HG03442 (cell line): ENCODE measurements around the gene RPL36A.

ENCODE experiments used
- ATAC-seq: cut with Tn5 transposase; IDR thresholded peaks from one replicate; pipeline ENCODE4 v1.9.1; 2021; ENCODE audit warnings: mild to moderate bottlenecking, moderate library complexity; ENCODE audit not compliant: unreplicated experiment

Gene RPL36A

DNA sequence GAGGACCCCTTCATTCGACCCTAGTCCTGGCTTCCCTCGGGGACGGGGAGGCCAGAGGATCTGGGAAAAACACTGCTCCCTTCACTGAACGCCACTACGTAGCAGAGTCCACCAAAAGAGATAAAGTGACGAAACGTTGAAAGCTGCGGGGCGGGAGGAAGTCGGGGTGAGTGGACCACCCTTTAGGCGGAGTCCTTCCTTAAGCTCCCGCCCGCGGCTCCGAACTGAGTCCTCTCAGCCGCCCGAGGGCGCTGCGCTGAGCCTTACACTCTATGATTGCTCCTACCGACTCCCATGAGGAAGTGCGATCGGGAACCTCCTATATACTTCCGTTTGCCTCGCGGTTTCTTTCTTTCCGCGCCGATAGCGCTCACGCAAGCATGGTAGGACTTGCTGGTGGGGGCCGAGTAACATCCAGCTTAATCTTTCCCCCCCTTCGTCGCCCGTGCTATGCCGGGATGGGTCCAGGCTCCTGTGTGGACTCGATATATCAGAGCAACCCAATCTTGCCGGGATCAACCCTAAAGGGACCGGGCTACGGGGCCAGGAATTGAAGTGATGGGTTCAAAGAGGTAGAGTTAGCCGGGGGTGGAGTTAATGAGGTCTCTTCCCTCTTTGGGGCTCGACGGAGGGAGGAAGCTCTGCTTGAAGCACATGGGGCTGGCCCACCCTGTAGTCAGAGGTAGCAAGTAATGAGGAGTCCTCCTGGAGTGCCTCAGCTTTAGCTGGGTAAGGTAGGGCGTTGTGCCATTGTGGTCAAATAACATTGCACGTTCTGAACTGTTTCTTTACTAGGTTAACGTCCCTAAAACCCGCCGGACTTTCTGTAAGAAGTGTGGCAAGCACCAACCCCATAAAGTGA is at the start of gene RPL36A:
RPL36A (plus strand) TSS at position 348 of the 862 bp plus-strand sequence; CDS start at position 381, 33 bp downstream.
- ATAC-seq = peak; percentile 80

DNA sequence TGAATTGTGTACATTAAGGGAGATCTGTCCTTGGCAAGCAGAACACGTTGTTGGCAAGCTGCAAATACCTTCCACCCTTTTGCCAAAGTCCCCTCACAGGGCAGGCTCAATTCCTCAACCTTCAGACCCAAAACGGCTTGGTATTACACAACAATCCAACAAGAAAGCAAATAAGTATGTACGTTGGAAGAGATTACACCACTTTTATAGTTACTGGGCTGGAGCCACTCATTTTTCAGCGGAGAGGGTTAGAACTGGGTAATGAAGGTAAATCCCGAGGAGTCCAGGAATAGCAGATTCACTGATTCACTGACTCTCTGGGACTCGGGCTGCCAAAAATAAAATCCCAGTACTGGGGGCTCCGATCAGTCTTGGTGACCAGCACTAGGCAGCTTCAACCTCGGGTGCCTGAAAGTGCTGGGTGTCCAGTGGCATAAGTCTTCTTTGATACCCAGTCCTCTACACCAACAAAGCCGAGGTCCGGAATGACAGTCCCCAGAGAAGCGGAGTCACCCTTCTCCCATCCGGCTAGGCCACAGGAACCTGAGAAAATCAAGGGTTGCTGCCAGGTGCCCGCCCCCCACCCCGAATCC is 42.9 kb upstream of the RPL36A start:
- no peak for ATAC-seq

DNA sequence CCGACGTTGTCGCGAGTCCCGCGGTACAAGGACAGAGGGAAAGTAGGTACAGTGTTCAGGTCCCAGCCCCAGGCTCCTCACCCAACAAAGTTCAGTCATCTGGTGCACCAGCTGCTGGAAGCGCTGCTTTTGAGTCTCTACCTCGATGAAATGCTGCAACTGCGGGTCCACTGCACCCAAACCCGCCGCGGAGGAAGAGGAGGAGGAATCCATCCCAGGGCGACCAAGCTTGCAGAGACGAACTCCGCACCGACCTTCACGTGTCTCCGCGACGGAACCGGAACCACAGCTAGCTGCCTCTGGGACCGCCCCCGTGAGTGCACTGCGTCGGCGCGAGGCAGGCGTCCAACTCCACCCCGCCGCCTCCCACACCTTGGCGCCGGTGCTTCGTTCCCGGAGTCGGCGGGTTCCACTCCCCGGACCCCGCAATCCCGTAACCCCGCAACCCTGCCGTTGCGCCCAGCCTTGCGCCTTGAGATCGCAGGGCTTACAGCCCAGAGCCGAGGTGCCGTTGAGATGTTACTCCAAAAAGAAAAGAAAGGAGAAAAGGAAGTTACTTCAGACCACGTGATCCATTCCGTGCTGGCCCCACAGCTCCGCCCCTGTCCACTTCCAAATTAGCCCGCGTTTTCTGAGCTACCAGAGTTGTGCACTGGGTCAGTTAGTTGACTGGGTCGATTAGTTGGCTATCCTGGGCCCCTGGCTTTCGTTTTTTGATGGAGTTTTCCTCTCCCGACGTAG is 42.2 kb upstream of the RPL36A start, which contains the start of gene TIMM8A:
TIMM8A (minus strand) TSS at position 291 of the 741 bp plus-strand sequence; CDS start at position 213, 78 bp downstream.
- ATAC-seq = peak; percentile 97

GRCh38 chrX:101349193-101349562 is 41.6 kb upstream of the RPL36A start:
- ATAC-seq = no peak

DNA sequence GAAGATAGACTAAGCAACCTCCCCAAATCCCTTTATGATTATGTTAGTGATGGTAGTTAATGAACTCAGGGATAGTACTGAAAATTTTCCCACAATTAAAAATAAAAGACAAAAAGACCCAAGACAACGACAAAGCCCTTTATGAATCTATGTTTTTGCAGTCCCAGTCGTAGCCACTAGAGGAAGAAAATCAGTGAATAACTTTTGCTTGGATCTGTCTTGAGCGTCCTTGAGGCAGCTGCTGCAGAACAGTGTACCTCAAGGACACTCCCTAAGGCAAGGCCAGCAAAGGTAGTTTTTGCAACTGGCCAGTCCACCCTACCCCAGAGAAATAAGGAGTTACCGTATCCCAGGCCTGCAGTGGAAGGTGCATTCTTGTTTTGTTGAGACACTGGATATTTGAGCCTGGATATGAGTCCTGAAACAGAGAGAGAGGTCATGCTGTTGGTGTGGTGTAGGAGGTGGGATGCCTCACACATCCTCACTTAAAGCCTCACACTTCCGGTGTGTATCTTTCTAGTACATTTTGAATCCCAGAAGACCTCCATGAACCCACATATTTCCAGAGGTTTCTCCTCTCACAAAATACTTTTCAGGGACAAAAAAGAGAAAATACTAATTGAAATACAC is 33.5 kb upstream of the RPL36A start:
- ATAC-seq = no peak

DNA sequence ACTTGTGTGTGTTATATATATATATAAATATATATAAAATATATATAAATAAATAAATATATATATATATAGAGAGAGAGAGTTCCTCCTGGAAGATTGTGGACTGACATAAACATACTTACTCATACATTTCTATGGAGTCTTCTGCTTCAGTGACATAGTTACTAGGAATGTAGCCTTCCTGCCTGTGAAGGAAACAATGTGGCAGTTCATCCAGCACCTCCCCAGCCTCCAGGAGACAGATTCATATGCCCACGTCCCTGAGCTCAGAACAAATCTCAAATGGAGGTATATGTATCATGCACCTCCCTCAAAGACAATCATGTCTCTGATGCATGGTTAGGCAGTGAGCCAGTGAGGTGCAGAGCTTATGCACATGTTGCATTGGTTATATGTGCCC is 30.8 kb upstream of the RPL36A start:
- no peak for ATAC-seq

DNA sequence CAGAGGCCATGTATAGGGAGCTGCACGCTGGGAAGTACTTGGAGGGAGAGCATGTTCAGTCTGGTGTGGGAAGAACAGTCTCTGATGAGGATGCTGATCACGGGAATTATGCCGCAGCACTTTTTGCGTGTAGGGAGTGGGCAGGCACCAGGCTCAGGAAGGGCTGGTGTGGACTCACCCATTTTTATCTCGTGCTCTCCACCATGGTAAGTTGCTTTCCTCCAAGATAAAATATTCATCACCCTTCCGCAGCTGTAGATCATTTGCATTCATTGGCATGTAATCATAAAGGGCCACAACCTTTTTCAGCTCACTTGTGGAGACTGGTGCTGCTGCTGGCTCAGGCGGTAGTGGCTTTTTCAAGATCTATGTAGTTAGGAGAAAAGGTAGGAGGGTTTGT is 30.4 kb upstream of the RPL36A start:
- ATAC-seq = no peak

DNA sequence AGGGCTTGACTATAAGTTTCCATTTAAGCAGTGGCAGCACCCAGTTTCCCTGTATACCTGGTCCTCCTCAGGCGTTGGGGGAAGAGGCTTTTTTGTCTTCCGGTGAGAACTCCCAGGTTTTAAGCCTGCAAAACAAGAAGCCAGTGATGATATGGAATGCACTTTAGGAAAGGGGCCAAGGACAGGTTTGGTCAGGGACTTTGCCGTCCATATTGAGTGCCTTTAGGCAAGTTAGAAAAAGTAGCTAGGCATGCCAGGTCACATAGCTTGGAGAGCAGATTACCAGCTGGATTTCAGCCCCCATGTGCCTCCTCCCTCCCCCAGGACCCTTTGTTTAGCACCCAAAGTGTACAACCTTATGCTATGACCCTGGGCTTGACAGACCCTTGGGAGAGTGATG is 28.7 kb upstream of the RPL36A start:
- no peak for ATAC-seq

DNA sequence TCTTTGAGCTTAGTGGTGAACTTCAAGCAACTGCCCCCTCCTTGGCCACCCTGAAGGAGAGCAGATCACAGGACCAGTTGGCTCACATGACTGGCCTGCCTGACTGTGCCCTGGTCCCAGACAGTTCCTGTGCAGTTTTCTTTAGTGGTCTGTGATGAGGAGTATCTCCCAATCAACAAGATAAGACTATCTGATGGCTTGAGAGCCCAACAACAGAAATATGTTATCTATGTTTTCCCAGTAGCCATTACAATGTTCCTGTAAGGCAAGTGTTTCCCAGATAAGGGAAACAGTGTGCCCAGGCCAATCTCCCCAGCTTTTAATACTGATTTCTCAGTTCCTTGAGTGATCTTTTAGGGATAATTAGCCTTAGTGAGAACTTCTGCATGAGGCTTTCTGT is 28.1 kb upstream of the RPL36A start:
- no peak for ATAC-seq

DNA sequence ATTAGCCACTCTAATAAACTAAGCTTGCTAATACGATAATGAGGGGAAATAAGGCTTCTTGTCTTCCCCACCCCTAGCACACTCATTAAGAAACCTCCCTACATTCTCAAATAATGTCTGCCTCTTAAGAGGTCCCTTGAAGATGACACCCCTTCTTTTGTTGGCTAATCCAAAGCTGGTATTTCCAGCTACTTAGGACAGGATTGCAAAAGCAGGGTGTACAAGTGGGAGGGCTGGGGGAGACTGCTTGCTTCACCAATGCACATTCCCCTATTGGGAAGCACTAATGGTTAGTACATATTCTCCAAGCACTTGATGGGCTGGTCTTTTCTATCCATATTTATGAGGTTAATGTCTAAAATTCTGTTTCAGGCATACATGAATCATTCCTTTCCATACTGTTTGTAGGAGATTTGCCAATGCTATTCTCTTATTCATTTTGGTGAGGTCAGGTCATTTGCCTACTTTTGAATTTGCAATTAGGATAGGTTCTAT is 25.5 kb upstream of the RPL36A start:
- no peak for ATAC-seq

GRCh38 chrX:101368800-101369199 is 22.0 kb upstream of the RPL36A start:
- no peak for ATAC-seq

DNA sequence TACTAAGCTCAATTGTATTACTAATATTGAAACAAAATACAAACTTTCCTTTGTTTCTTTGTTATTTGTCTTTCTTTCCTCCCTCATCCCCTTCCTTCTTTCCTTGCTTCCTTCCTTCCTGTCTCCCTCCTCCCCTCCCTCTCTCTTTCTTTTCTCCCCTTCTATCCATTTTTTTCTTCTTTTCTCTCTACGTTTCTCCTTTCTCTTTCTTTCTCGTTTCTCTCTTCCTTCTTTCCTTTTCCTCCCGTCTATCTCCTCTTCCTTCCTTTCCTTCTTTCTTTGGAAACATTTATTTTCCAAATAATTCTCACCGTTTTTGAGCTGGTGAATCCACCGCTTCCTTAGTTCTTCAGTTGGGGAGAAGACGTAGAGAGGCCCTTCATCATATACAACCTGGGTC is 21.1 kb upstream of the RPL36A start:
- ATAC-seq = no peak

GRCh38 chrX:101370888-101371504 is 19.8 kb upstream of the RPL36A start:
- no peak for ATAC-seq

GRCh38 chrX:101377547-101377946 is 13.3 kb upstream of the RPL36A start:
- ATAC-seq = no peak

- peak; percentile 79 for ATAC-seq
Measured at GRCh38 chrX:101383679-101384205, 7.1 kb upstream of the RPL36A start.

DNA sequence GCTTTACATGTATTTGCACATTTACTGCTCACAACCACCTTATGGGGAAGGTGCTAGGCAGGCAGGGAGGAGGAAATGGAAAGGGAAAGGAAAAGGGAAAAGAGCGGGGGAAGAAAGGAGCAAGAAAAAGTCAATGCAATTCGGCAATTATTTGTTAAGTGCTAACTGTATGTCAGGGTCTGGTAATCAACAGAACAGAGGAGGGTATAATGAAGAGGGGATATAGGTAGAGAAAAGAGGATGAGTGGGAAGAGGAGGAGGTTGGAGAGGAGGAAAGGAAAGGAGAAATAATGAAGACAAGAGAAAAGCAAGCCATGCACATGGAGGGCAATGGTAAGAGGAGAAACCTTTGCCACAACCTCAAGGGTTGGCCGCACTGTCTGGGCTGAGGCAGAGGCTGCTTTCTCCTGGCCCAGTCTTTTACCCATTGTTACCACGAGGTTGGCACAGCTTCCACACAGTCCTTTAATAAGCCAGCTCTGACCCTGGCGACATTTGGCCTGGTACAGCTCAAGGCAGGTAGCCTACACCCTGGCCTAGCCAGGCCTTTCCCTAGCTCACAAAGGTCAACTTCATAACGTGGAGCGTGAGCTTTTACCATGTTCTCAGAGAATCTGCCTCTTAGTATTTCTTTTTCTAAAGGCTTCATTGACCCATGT is 5.7 kb upstream of the RPL36A start:
- ATAC-seq = no peak

DNA sequence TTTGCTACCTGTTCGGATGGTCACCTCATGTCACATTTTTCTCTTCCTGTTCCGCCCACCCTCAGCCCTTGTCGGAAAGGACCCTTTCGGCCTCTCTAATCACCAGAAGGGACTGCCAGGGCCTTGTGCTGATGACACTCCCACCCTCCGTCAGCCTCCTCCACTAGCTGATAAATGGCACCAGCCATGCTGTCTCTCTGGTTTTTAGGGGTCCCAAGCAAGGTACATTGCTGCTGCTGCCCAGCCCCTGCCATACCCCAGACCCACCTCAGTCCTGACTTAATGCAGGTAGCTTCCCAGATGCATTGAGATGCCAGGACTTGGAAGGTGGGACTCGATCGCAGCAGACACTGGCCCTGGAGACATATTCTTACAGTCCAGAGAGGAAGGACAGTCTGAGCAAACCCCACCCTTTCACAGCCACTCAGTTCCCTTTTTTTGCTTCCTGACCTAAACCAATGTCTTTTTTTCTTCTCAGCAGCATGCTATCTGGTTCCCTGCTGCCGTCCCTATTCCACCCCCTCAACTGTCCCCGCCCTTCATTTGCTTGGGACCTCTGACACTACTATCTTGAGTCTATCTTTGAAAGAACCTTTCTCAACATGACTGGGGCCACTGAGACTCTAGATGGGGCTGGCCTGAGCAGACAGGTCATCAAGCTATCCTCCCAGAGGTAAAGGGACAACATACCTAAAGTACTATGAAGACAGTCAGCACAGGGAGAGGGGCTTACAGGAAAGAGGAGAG is 4.8 kb upstream of the RPL36A start, which contains the start of gene BTK:
BTK (minus strand) TSS at position 397 of the 747 bp plus-strand sequence. CDS start 10,907 bp downstream, outside the sequence.
- ATAC-seq = peak; percentile 62

GRCh38 chrX:101386542-101386885 is 4.3 kb upstream of the RPL36A start:
- no peak for ATAC-seq

DNA sequence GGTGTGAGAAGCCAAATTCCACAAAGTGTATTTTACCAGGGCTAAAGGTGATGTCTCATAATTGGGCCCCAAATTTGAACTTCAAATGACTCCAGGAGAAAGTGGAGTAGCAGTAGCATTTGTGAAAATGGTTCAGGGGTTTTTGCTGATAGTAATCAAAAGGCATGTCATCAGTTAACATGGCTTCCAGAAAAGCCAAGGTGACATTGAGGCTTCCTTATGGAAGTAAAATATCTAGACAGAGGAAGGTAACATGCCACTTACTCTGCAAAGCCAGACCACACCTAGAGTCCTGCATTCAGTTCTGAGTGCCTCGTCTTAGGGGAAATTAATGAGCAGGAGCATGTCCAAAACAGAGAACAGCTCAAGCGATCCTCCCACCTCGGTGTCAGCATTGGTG is 2.2 kb upstream of the RPL36A start:
- ATAC-seq = no peak
